Measurements from ENCODE around the gene TBC1D22A.

GRCh38 chr22:47165338-47166032, 403.0 kb downstream of the TBC1D22A start:
- no peak for TF ChIP-seq PATZ1 (CRISPR knock-in tag; IDR thresholded peaks at IDR 0.05; ENCODE audit: borderline replicate concordance)
- TF ChIP-seq TSHZ2 (CRISPR knock-in tag; IDR thresholded peaks at IDR 0.05): no peak
- TF ChIP-seq ZNF8 (CRISPR knock-in tag; IDR thresholded peaks at IDR 0.05): no peak
- no peak for TF ChIP-seq ISL1 (CRISPR knock-in tag; IDR thresholded peaks at IDR 0.05)
- no peak for TF ChIP-seq CSDC2 (CRISPR knock-in tag; IDR thresholded peaks at IDR 0.05)
- TF ChIP-seq ZFP30 (CRISPR knock-in tag; IDR thresholded peaks at IDR 0.05): no peak
- TF ChIP-seq CREB5 (CRISPR knock-in tag; IDR thresholded peaks at IDR 0.05; ENCODE audit: low read depth): no peak
- TF ChIP-seq RARB (CRISPR knock-in tag; IDR thresholded peaks at IDR 0.05): no peak
- no peak for TF ChIP-seq ARNTL (CRISPR knock-in tag; IDR thresholded peaks at IDR 0.05; ENCODE audit: borderline replicate concordance, low read depth)
- TF ChIP-seq GLIS3 (CRISPR knock-in tag; IDR thresholded peaks at IDR 0.05): no peak
- no peak for TF ChIP-seq BACH2 (CRISPR knock-in tag; IDR thresholded peaks at IDR 0.05; ENCODE audit: borderline replicate concordance)
- TF ChIP-seq TCF4 (CRISPR knock-in tag; IDR thresholded peaks at IDR 0.05; ENCODE audit: borderline replicate concordance): no peak
- TF ChIP-seq ZFP3 (CRISPR knock-in tag; IDR thresholded peaks at IDR 0.05): no peak
